OCI-LY1 (cell line): ENCODE results near the gene OSBPL1A.
"Not testable (repeated sequence)": the region's sequence is repeated elsewhere in the genome, so short reads cannot be mapped to it uniquely, and the experiment has no call there.

Source experiments
- H2AFZ ChIP-seq: fragments of 200-600 bp; sonication (generic), shearing (Covaris generic); 2 replicates; pipeline ENCODE4 v1.6.0; 2014; ENCODE audit warnings: antibody characterized with exemption, mild to moderate bottlenecking, low read length
- H3F3A ChIP-seq: fragments of 200-600 bp; sonication (generic), shearing (Covaris generic); 2 replicates; pipeline ENCODE4 v1.6.0; 2014; ENCODE audit warnings: mild to moderate bottlenecking, antibody characterized with exemption, low read length, moderate library complexity; ENCODE audit not compliant: insufficient read depth
- H3K27ac ChIP-seq: fragments of 200-600 bp; sonication (generic); 2 replicates; pipeline ENCODE4 v1.5.1; 2014; ENCODE audit warnings: low read length, mixed run types, mild to moderate bottlenecking, low read depth; ENCODE audit not compliant: poor library complexity, severe bottlenecking
- H3K27me3 ChIP-seq: fragments of 200-600 bp; sonication (generic); 2 replicates; pipeline ENCODE4 v1.6.0; 2014; ENCODE audit warnings: antibody characterized with exemption, mild to moderate bottlenecking, low read length, moderate library complexity; ENCODE audit not compliant: insufficient read depth
- H3K36me3 ChIP-seq: fragments of 200-600 bp; sonication (generic); 2 replicates; pipeline ENCODE4 v1.6.1; 2014; ENCODE audit warnings: mild to moderate bottlenecking, antibody characterized with exemption, low read length, moderate library complexity, mixed read lengths; ENCODE audit not compliant: insufficient read depth
- H3K4me1 ChIP-seq: fragments of 200-600 bp; sonication (generic); 2 replicates; pipeline ENCODE4 v1.5.1; 2014; ENCODE audit warnings: mild to moderate bottlenecking, low read length, moderate library complexity; ENCODE audit not compliant: insufficient read depth, severe bottlenecking
- H3K4me2 ChIP-seq: fragments of 200-600 bp; sonication (generic), shearing (Covaris generic); 2 replicates; pipeline ENCODE4 v1.6.1; 2014; ENCODE audit warnings: low read length
- H3K4me3 ChIP-seq: fragments of 200-600 bp; sonication (generic); 2 replicates; pipeline ENCODE4 v1.5.1; 2014; ENCODE audit warnings: low read length, low read depth, mild to moderate bottlenecking, mixed read lengths; ENCODE audit not compliant: poor library complexity, severe bottlenecking
- H3K79me2 ChIP-seq: fragments of 200-600 bp; shearing (Covaris generic); 2 replicates; pipeline ENCODE4 v1.6.1; 2016; ENCODE audit warnings: mixed run types, low read length, mixed read lengths; ENCODE audit not compliant: insufficient read depth
- H3K9ac ChIP-seq: fragments of 200-600 bp; sonication (generic), shearing (Covaris generic); 2 replicates; pipeline ENCODE4 v1.6.1; 2014; ENCODE audit warnings: mild to moderate bottlenecking, low read length, mixed read lengths
- H3K9me2 ChIP-seq: fragments of 200-600 bp; sonication (generic), shearing (Covaris generic); 2 replicates; pipeline ENCODE4 v1.6.1; 2014; ENCODE audit warnings: low read depth, mild to moderate bottlenecking, low read length, mixed read lengths
- H3K9me3 ChIP-seq: fragments of 200-600 bp; shearing (Covaris generic); 2 replicates; pipeline ENCODE4 v1.6.1; 2014; ENCODE audit warnings: low read length, mixed read lengths
- H4K20me1 ChIP-seq: fragments of 200-600 bp; sonication (generic), shearing (Covaris generic); 2 replicates; pipeline ENCODE4 v1.6.0; 2016; ENCODE audit warnings: mild to moderate bottlenecking, low read length; ENCODE audit not compliant: insufficient read depth
- EZH2 ChIP-seq: fragments of 200-600 bp; sonication (generic), shearing (Covaris generic); IDR thresholded peaks from 2 replicates; pipeline ENCODE4 v1.8.0; 2017; ENCODE audit warnings: borderline replicate concordance, mixed run types, mild to moderate bottlenecking, antibody characterized with exemption, low read length, moderate library complexity, mixed read lengths
- TF ChIP-seq, protein P1 (sequence below): fragments of 200-600 bp; sonication (generic), shearing (Covaris generic); IDR thresholded peaks from 2 replicates; pipeline ENCODE4 v1.5.1; 2017; ENCODE audit warnings: mild to moderate bottlenecking, antibody characterized with exemption, low read length, moderate library complexity, mixed read lengths

The OSBPL1A gene

DNA sequence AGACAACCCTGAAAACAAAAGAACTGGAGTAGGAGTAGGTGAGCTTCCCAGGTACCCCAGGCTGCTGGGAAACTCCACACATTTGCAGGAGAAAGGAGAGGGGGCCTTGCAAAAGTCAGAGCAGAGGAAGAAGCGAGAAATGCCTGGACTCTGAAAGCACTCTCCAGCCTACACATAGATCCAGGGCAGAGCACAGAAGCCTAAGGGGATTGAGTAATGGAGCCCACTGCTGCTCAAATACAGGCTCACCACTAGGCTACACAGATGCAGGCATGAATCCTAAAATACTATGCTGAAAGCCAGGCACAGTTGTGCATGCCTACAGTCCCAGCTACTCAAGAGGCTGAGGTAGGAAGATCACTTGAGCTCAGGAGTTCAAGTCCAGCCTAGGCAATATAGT is 33.4 kb downstream of the OSBPL1A start:
- H3K4me1 ChIP-seq, result no peaks in the 10 kb centered on the region
- no peaks in the 10 kb centered on the region for H3K9me2 ChIP-seq
- no peak overlapping the region for H3K27ac ChIP-seq
- no peak overlapping the region for H3K4me2 ChIP-seq
- H3K36me3 ChIP-seq, result no peaks in the 10 kb centered on the region
- H3K4me3 ChIP-seq, result no peak overlapping the region
- no peaks in the 10 kb centered on the region for H3F3A ChIP-seq
- no peaks in the 10 kb centered on the region for H3K79me2 ChIP-seq
- H3K27me3 ChIP-seq, result no peaks in the 10 kb centered on the region
- TF ChIP-seq, protein P1, sequence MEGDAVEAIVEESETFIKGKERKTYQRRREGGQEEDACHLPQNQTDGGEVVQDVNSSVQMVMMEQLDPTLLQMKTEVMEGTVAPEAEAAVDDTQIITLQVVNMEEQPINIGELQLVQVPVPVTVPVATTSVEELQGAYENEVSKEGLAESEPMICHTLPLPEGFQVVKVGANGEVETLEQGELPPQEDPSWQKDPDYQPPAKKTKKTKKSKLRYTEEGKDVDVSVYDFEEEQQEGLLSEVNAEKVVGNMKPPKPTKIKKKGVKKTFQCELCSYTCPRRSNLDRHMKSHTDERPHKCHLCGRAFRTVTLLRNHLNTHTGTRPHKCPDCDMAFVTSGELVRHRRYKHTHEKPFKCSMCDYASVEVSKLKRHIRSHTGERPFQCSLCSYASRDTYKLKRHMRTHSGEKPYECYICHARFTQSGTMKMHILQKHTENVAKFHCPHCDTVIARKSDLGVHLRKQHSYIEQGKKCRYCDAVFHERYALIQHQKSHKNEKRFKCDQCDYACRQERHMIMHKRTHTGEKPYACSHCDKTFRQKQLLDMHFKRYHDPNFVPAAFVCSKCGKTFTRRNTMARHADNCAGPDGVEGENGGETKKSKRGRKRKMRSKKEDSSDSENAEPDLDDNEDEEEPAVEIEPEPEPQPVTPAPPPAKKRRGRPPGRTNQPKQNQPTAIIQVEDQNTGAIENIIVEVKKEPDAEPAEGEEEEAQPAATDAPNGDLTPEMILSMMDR, result no peak
- TF ChIP-seq EZH2, result no peak
- H3K9ac ChIP-seq, result no peak overlapping the region
- no peaks in the 10 kb centered on the region for H3K9me3 ChIP-seq
- H2AFZ ChIP-seq, result no peak overlapping the region
- H4K20me1 ChIP-seq, result no peaks in the 10 kb centered on the region

DNA sequence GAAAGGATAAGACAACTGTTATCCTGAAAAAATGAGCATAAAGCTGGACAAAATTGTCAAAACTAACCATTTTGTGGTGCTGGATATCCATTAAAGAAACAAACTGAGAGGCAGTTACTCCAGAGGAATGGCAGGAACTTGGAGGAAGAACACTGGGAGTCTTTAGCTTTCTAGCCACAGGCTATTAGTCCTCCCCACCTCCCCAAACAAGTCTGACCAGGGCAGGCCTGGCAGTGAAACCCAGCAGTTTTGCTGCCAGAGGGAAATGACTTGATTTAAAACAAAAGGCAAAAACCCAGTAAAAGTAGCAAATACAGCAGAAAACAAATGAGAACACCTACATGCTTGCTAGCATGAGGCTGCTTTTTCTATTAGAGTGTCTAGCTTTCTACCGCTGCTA is 34.9 kb downstream of the OSBPL1A start:
- Histone ChIP-seq H3K9me2 (no peaks in the 10 kb centered on the region), H3F3A (no peaks in the 10 kb centered on the region), H2AFZ (no peak overlapping the region), H3K27me3 (no peaks in the 10 kb centered on the region), H3K4me1 (no peaks in the 10 kb centered on the region), H3K79me2 (no peaks in the 10 kb centered on the region), H3K4me2 (no peak overlapping the region), H3K4me3 (no peak overlapping the region), H3K36me3 (no peaks in the 10 kb centered on the region), H4K20me1 (no peaks in the 10 kb centered on the region), H3K27ac (no peak overlapping the region), H3K9ac (no peak overlapping the region), H3K9me3 (no peaks in the 10 kb centered on the region)
- TF ChIP-seq, protein P1, result no peak
- TF ChIP-seq EZH2, result no peak

DNA sequence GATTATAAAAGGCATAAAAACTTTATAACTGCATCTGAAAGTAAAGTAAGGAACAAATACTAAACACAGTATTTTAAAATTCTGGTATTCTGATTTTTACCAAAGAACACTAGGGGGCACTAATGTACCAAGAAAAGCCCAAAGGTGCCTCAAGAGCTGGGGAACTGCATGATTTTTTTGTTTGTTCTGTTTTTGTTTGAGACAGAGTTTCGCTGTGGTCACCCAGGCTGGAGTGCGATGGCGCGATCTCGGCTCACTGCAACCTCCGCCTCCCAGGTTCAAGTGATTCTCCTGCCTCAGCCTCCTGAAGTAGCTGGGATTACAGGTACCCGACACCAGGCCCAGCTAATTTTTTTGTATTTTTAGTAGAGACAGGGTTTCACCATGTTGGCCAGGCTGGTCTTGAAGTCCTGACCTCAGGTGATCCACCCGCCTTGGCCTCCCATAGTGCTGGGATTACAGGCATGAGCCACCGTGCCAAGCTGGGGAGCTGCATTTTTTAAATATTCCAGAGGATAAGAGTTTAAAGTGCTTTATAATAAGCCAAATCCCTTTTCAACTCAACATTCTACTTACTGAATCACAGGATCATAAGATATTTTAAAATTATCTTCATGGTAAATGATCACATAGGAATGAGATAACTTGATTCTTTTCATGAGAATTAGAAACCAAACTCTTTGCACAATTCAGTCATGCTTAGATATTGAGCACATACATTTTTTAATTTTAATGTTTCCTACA is 37.7 kb downstream of the OSBPL1A start:
- H2AFZ ChIP-seq, H3F3A ChIP-seq, H4K20me1 ChIP-seq, H3K9me2 ChIP-seq, H3K27ac ChIP-seq, H3K4me1 ChIP-seq, H3K9ac ChIP-seq, H3K36me3 ChIP-seq, H3K79me2 ChIP-seq, H3K27me3 ChIP-seq, H3K9me3 ChIP-seq, H3K4me2 ChIP-seq, H3K4me3 ChIP-seq: not testable (repeated sequence)
- TF ChIP-seq, protein P1, result peak; percentile 55
